Middle frontal gyrus (tissue), 1 donor: ENCODE data around the gene TNS4.

Experiments
- DNase-seq: peaks from one replicate; pipeline ENCODE4 v3.0.0-alpha.2; 2015; ENCODE audit warnings: low spot score; ENCODE audit errors: extremely low spot score

TNS4 gene

GRCh38 chr17:40442392-40443195, 58.8 kb downstream of the TNS4 start:
- DNase-seq = no peak

DNA sequence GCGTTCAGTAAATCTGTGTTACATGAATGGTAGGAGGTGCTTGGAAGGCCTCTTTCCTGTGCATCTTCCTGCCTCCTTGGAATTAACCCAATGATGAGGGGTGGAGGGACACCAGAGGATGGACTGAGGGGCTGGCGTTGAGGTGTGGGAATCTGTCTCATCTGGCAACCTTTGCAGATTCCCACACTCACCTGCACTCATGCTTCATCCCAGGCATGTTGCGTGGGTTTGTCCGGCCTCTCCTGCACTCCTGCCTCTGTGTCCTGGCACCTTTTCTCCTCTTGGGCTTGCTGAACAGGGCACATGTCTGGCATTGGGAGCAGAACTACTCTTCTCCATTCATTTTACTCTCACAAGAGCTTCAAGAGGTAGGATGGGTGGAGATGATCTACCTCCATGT, 61.3 kb downstream of the TNS4 start:
- DNase-seq = no peak

- DNase-seq = no peak
Observed at GRCh38 chr17:40437095-40437732, 64.2 kb downstream of the TNS4 start.

DNA sequence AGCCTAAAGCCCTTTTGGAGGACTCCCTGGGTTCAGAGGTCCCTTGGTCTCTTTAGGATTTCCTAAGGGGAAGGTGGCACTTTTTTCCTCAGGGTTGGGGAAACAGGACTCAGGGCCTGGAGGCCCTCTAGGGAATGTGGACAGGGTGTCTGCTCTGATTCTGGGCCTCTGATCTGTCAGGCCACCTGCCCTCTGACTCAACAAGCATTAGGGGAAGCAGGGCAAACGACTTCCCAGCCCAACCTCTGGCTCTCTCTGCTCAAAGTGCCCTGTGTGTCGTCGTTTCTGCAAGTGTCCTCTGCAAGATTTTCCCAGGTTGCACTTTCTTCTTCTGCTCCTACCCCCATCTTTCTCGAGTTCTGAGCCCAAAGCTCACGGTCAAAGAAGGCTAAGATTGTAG, 64.8 kb downstream of the TNS4 start:
- DNase-seq = no peak

- DNase-seq = no peak
Observed at GRCh38 chr17:40433551-40434415, 67.6 kb downstream of the TNS4 start.

DNA sequence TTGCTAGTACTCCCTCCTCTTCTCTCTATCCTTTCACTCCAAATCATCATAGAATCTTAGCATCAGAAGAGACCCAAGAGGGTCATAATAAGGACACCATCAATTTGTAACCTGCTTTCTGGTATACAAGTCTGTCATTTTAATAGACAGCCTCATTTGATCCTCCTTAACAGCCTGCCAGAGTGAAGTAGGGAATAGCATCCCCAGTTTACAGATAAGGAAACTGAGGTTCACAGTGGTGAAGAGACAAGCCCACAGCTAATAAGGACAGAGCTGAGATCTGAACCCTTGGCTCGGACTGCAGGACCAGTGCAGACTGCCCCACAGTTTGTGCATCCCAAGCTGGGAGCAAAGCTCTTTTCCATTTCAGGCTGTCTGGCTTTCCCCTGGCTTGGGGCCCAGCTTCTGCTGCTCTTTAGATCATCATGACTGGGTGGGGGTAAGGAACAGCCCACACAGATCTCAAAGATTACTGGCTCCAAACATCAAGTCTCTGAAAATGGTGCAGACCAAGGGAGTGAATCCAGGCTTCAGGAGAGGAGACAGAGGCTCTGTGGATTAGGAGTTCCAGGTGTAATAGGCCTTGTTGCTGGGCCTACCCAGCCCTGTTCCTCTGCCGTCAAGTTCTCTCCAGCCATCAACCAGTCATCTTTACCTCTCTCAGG, 68.4 kb downstream of the TNS4 start:
- no peak for DNase-seq

GRCh38 chr17:40431231-40431602, 70.2 kb downstream of the TNS4 start:
- DNase-seq = no peak

DNA sequence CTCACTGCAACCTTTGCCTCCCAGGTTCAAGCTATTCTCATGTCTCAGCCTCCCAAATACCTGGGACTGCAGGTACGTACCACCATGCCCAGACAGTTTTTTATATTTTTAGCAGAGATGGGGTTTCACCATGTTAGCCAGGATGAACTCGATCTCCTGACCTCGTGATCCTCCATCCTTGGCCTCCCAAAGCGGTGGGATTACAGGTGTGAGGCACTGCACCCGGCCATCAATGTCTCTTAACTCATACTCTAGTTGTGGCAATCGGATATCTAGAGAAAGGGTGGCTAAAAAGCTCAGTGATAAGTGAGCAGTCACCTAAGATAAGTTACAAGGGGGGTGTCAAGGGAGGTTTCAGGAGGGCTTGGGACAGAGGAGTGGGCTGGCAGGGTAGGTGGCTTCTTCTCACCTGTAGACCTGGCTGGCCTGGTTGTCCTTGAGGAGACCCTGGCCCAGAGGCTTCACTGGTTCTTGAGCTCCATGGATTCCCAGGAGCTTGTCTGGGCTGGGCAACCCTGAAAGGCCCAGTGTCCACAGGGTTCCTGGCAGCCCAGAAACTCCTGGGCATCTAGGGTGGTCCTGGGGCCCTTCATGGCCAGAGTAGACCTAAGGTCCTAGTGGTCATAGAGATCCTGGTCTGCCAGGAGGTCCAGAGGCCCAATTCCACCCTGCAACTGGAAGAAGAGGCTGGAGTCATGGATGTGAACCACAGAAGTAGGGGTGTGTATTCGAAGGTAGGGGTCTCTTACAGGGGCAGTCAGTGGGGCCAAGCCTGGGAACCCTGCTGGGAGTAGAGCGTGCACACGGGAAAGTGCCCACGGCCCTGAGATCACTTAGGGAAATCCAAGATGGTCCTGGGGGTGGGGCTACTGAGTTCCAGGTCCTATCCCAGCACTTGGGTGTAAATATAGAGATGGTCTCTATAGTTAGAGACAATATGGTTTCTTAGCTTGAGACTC, 70.9 kb downstream of the TNS4 start:
- DNase-seq = no peak

DNA sequence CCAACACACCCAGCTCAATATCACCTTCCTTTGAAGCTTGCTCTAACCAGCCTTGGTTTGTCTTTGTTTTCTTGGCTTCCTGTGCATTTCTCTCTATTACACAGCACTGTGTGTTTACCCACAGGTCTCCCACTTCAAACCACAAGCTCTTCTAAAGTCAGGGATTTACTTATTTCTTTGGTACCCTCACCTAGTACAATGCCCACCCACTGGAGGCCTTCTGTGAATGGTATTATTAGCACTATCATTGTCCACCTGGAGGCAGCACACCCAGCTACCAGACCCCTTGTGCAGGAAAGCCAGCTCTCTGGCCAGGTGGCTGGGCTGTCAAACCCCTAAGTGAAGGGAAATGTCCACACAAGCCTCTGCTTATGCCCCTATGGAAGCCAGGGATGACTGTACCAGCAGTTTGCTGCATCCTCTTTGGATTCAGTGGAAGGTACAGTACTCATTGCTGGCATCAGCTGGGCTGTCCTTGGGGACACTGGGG, 74.4 kb downstream of the TNS4 start:
- DNase-seq = no peak
